ENCODE data around the gene ZBTB2.

DNA sequence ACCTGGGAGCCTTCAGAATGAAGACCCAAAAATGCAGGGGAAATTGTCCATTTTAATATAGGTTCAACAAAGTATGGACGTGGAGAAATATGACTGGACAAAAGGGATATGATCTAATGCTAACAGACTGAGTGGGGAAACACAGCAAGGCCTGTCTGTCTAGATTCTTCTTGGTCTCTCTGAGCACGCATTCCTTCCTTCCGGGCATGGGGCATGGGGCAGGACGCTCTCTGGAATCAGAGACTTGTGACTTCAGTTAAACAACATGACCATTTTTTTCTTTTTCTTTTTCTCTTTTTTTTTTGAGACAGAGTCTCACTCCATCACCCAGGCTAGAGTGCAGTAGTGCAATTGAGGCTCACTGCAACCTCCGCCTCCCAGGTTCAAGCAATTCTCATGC, 31.9 kb downstream of the ZBTB2 start:
- TF ChIP-seq CTCF (conservative IDR thresholded peaks at IDR 0.05; ENCODE audit: low read length) (no peak), EZH2phosphoT487 (IDR thresholded peaks at IDR 0.05; ENCODE audit: borderline replicate concordance, low read depth, low read length) (no peak)
